ENCODE measurements around the gene SMIM28. TPM values are rescaled to one million over a fixed set of nuclear protein-coding genes. Genes with fewer than 3 reads are reported as not detected.

Gene SMIM28
- total RNA-seq, 1 experiment from 2014 or later, result not detected

DNA sequence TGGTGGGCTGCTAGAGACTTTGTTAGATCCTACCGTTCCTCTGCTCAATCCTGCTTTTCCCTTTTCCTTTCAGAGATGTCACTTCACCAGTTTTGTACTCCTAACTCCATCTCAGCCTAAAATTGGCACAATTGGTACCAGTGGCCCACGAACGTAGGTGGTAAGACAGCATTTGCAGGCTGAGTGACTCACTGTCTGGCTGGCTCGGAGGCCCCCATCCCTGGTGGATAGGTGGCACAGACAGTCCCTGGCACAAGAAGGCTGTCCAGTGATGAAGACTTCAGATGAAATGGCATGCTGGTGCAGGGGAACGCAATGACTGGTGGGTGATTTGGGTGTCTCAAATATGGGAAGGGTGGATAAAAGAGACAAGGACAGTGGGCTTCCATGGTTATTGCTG, 37.4 kb downstream of the SMIM28 start:
- Mint-ChIP-seq H3K36me3 (ENCODE audit: insufficient read depth, unreplicated experiment) (peaks cover 46% of the 10 kb centered on the region), H3K4me1 (ENCODE audit: insufficient read depth, unreplicated experiment) (peaks cover 27% of the 10 kb centered on the region), H3K9me3 (ENCODE audit: unreplicated experiment) (no peaks in the 10 kb centered on the region), H3K4me3 (ENCODE audit: unreplicated experiment) (no peak overlapping the region), H3K27ac (ENCODE audit: low read depth, unreplicated experiment) (no peak overlapping the region), H3K27me3 (ENCODE audit: insufficient read depth, unreplicated experiment) (no peaks in the 10 kb centered on the region)
- BruUV-seq (replicated peaks), result no TSS peak
- POLR2A ChIA-PET, result interaction anchor here (1.0 to 1.4 kb wide), 3 partner anchors 11 to 310 kb away, joined by 4 read pairs; partner anchors contain the start of gene HEBP2
- intact Hi-C loops (cut with micrococcal nuclease), result loop anchor here (10.0 kb wide), 2 partner anchors 280 to 410 kb away; no protein-coding TSS in a partner anchor
- TF ChIP-seq CTCF (IDR thresholded peaks at IDR 0.05; ENCODE audit: unreplicated experiment), result no peak
- CTCF ChIA-PET, result interaction anchor here (1.1 to 2.2 kb wide), 2 partner anchors 14 to 299 kb away, joined by 5 to 13 read pairs; no protein-coding TSS in a partner anchor
- DNase-seq (ENCODE audit: unreplicated experiment), result no peak

GRCh38 chr6:138416206-138416605, 38.5 kb downstream of the SMIM28 start:
- ChIA-PET POLR2A (interaction anchor here (1.2 to 1.4 kb wide), 2 partner anchors 12 to 311 kb away, joined by 4 to 5 read pairs; partner anchors contain the start of gene HEBP2), CTCF (interaction anchor here (0.8 to 2.2 kb wide), 3 partner anchors 13 to 300 kb away, joined by 3 to 13 read pairs (median 5); no protein-coding TSS in a partner anchor)
- BruUV-seq (replicated peaks), result no TSS peak
- DNase-seq (ENCODE audit: unreplicated experiment), result no peak
- Mint-ChIP-seq H3K9me3 (ENCODE audit: unreplicated experiment) (no peaks in the 10 kb centered on the region), H3K27ac (ENCODE audit: low read depth, unreplicated experiment) (no peak overlapping the region), H3K27me3 (ENCODE audit: insufficient read depth, unreplicated experiment) (no peaks in the 10 kb centered on the region), H3K4me3 (ENCODE audit: unreplicated experiment) (no peak overlapping the region), H3K4me1 (ENCODE audit: insufficient read depth, unreplicated experiment) (peaks cover 16% of the 10 kb centered on the region), H3K36me3 (ENCODE audit: insufficient read depth, unreplicated experiment) (peaks cover 43% of the 10 kb centered on the region)
- intact Hi-C loops (cut with micrococcal nuclease), result loop anchor here (10.0 kb wide), 2 partner anchors 279 to 411 kb away; no protein-coding TSS in a partner anchor
- no peak for TF ChIP-seq CTCF (IDR thresholded peaks at IDR 0.05; ENCODE audit: unreplicated experiment)

DNA sequence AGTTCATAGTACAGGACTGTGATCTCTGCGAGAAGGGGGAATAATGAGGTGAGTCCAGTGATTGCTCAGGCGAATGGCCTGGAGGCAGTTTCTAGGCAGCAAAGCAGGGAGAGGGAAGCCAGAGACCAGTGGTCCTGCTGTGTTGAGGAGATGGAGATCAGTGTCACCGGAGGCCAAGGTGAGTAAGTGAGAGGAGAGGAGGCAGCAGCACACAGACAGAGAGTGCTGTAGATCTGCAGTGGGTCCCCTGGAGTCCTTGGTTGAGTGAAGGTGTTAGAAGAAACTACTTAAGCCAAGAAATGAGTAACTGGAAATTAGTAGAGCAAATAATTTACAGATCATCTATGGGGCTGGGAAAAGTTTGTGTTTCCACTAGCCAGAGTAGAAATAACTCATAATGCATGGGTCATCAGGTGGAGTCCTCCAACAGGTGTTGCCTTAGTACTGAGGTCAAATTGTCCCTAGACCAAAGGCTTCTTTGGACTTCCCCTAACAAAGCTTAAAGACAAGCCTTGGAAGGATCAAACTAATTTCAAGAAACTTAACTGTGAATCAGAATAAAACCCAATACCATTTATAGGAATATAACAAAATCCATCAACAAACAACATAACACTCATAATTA, 39.9 kb downstream of the SMIM28 start:
- intact Hi-C loops (cut with micrococcal nuclease), result loop anchor here (10.0 kb wide), 2 partner anchors 277 to 413 kb away; no protein-coding TSS in a partner anchor
- DNase-seq (ENCODE audit: unreplicated experiment), result no peak
- Mint-ChIP-seq H3K9me3 (ENCODE audit: unreplicated experiment) (no peaks in the 10 kb centered on the region), H3K27ac (ENCODE audit: low read depth, unreplicated experiment) (no peak overlapping the region), H3K27me3 (ENCODE audit: insufficient read depth, unreplicated experiment) (no peaks in the 10 kb centered on the region), H3K4me3 (ENCODE audit: unreplicated experiment) (no peak overlapping the region), H3K36me3 (ENCODE audit: insufficient read depth, unreplicated experiment) (peaks cover 34% of the 10 kb centered on the region), H3K4me1 (ENCODE audit: insufficient read depth, unreplicated experiment) (peaks cover 9% of the 10 kb centered on the region)
- CTCF ChIA-PET, result no interaction called here
- POLR2A ChIA-PET, result interaction anchor here (0.6 kb wide), 1 partner anchor 302 kb away, joined by 3 read pairs; no protein-coding TSS in a partner anchor
- BruUV-seq (replicated peaks), result no TSS peak
- no peak for TF ChIP-seq CTCF (IDR thresholded peaks at IDR 0.05; ENCODE audit: unreplicated experiment)

DNA sequence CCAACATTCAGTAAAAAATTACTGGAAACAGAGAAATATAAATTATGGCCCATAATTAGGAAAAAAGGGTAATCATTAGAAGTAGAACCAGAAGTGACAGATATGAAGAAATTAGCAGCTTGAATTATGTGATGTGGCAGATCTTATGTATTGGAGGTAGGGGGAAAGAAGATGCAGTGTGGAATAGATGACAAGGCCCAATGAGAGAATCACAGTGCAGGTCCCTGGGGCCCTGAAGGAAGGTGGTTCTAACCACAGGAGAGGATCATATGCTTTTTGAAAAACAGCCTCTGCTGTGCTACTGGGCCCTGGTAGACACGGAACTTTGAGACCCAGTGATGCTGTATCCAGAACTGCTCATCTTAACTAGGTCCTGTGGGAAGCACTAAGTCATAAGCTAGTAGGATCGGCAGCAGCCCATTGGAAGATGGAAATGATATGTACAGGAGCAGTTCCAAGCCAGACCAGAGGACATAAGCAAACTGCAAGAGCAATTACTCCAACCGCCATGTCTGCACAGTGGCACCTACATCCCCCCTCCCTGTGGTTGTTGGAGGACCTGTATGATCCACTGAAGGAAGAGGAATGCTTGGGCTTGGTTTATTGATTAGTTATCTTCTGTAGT, 40.5 kb downstream of the SMIM28 start:
- no TSS peak for BruUV-seq (replicated peaks)
- Mint-ChIP-seq H3K27ac (ENCODE audit: low read depth, unreplicated experiment) (no peak overlapping the region), H3K4me3 (ENCODE audit: unreplicated experiment) (no peak overlapping the region), H3K4me1 (ENCODE audit: insufficient read depth, unreplicated experiment) (peaks cover 12% of the 10 kb centered on the region), H3K27me3 (ENCODE audit: insufficient read depth, unreplicated experiment) (no peaks in the 10 kb centered on the region), H3K9me3 (ENCODE audit: unreplicated experiment) (no peaks in the 10 kb centered on the region), H3K36me3 (ENCODE audit: insufficient read depth, unreplicated experiment) (peaks cover 31% of the 10 kb centered on the region)
- intact Hi-C loops (cut with micrococcal nuclease), result loop anchor here (10.0 kb wide), 2 partner anchors 277 to 413 kb away; no protein-coding TSS in a partner anchor
- CTCF ChIA-PET, result interaction anchor here (0.6 to 0.7 kb wide), 2 partner anchors 99 to 111 kb away, joined by 3 to 4 read pairs; no protein-coding TSS in a partner anchor
- DNase-seq (ENCODE audit: unreplicated experiment), result no peak
- TF ChIP-seq CTCF (IDR thresholded peaks at IDR 0.05; ENCODE audit: unreplicated experiment), result no peak
- POLR2A ChIA-PET, result interaction anchor here (0.6 kb wide), 1 partner anchor 303 kb away, joined by 3 read pairs; no protein-coding TSS in a partner anchor
